Measurements from ENCODE around the gene HLA-DRA.

Gene HLA-DRA

GRCh38 chr6:32439602-32440214 is at the start of gene HLA-DRA:
Gene HLA-DRA, plus strand, starts transcription at chr6:32439887. Its CDS starts 64 bp downstream, at chr6:32439951.
- H3K36me3 Mint-ChIP-seq (ENCODE audit: low read depth): peaks cover 59% of the 10 kb centered on the region
- H3K27me3 Mint-ChIP-seq: no peaks in the 10 kb centered on the region
- intact Hi-C loops (cut with micrococcal nuclease): loop anchor here (5.0 kb wide), 2 partner anchors 148 to 228 kb away; partner anchors contain the start of genes HLA-DQB1 and HLA-DRB1
- no peaks in the 10 kb centered on the region for H3K9me3 Mint-ChIP-seq
- H3K4me3 Mint-ChIP-seq: peak within 1 kb of the TSS; percentile 88
- H3K4me1 Mint-ChIP-seq (ENCODE audit: low read depth): peaks cover 72% of the 10 kb centered on the region
- peak within 1 kb of the TSS; percentile 99 for H3K27ac Mint-ChIP-seq

- intact Hi-C loops (cut with micrococcal nuclease): no loop called here
- peaks cover 47% of the 10 kb centered on the region for H3K27me3 Mint-ChIP-seq
- H3K4me1 Mint-ChIP-seq (ENCODE audit: low read depth): peaks cover 5% of the 10 kb centered on the region
- H3K4me3 Mint-ChIP-seq: no peak overlapping the region
- no peaks in the 10 kb centered on the region for H3K9me3 Mint-ChIP-seq
- no peak overlapping the region for H3K27ac Mint-ChIP-seq
- no peaks in the 10 kb centered on the region for H3K36me3 Mint-ChIP-seq (ENCODE audit: low read depth)
Observed at GRCh38 chr6:32391505-32391904, 48.2 kb upstream of the HLA-DRA start.

- peaks cover 31% of the 10 kb centered on the region for H3K27me3 Mint-ChIP-seq
Observed at GRCh38 chr6:32393665-32394420, 45.8 kb upstream of the HLA-DRA start.

GRCh38 chr6:32396028-32396427 is 43.7 kb upstream of the HLA-DRA start:
- no peak overlapping the region for H3K4me3 Mint-ChIP-seq
- intact Hi-C loops (cut with micrococcal nuclease): no loop called here
- H3K4me1 Mint-ChIP-seq (ENCODE audit: low read depth): peaks cover 11% of the 10 kb centered on the region
- peaks cover 37% of the 10 kb centered on the region for H3K27me3 Mint-ChIP-seq
- no peaks in the 10 kb centered on the region for H3K9me3 Mint-ChIP-seq
- no peak overlapping the region for H3K27ac Mint-ChIP-seq
- H3K36me3 Mint-ChIP-seq (ENCODE audit: low read depth): no peaks in the 10 kb centered on the region

More at GRCh38 chr6:32393665-32394420, 45.8 kb upstream of the HLA-DRA start:
- H3K9me3 Mint-ChIP-seq: no peaks in the 10 kb centered on the region
- intact Hi-C loops (cut with micrococcal nuclease): no loop called here
- H3K27ac Mint-ChIP-seq: no peak overlapping the region
- no peak overlapping the region for H3K4me3 Mint-ChIP-seq
- H3K36me3 Mint-ChIP-seq (ENCODE audit: low read depth): no peaks in the 10 kb centered on the region
- peaks cover 11% of the 10 kb centered on the region for H3K4me1 Mint-ChIP-seq (ENCODE audit: low read depth)

GRCh38 chr6:32397252-32397920 is 42.3 kb upstream of the HLA-DRA start:
- no peaks in the 10 kb centered on the region for H3K36me3 Mint-ChIP-seq (ENCODE audit: low read depth)
- intact Hi-C loops (cut with micrococcal nuclease): no loop called here
- H3K27ac Mint-ChIP-seq: no peak overlapping the region
- H3K4me3 Mint-ChIP-seq: no peak overlapping the region
- H3K9me3 Mint-ChIP-seq: no peaks in the 10 kb centered on the region
- peaks cover 39% of the 10 kb centered on the region for H3K27me3 Mint-ChIP-seq
- H3K4me1 Mint-ChIP-seq (ENCODE audit: low read depth): peaks cover 11% of the 10 kb centered on the region

GRCh38 chr6:32401284-32401963 is 38.3 kb upstream of the HLA-DRA start:
- Mint-ChIP-seq H3K4me3 (no peak overlapping the region), H3K36me3 (ENCODE audit: low read depth) (no peaks in the 10 kb centered on the region), H3K4me1 (ENCODE audit: low read depth) (peaks cover 6% of the 10 kb centered on the region), H3K27me3 (peaks cover 34% of the 10 kb centered on the region), H3K9me3 (no peaks in the 10 kb centered on the region), H3K27ac (no peak overlapping the region)
- intact Hi-C loops (cut with micrococcal nuclease): no loop called here

GRCh38 chr6:32402812-32403211 is 36.9 kb upstream of the HLA-DRA start:
- no peaks in the 10 kb centered on the region for H3K9me3 Mint-ChIP-seq
- H3K4me1 Mint-ChIP-seq (ENCODE audit: low read depth): no peaks in the 10 kb centered on the region
- intact Hi-C loops (cut with micrococcal nuclease): no loop called here
- no peaks in the 10 kb centered on the region for H3K36me3 Mint-ChIP-seq (ENCODE audit: low read depth)
- no peak overlapping the region for H3K27ac Mint-ChIP-seq
- H3K4me3 Mint-ChIP-seq: no peak overlapping the region
- peaks cover 46% of the 10 kb centered on the region for H3K27me3 Mint-ChIP-seq

GRCh38 chr6:32405656-32406055 is 34.0 kb upstream of the HLA-DRA start:
- intact Hi-C loops (cut with micrococcal nuclease): no loop called here
- Mint-ChIP-seq H3K36me3 (ENCODE audit: low read depth) (no peaks in the 10 kb centered on the region), H3K27ac (no peak overlapping the region), H3K9me3 (no peaks in the 10 kb centered on the region), H3K4me1 (ENCODE audit: low read depth) (no peaks in the 10 kb centered on the region), H3K27me3 (peaks cover 48% of the 10 kb centered on the region), H3K4me3 (no peak overlapping the region)

- H3K4me3 Mint-ChIP-seq: no peak overlapping the region
Observed at GRCh38 chr6:32406197-32406596, 33.5 kb upstream of the HLA-DRA start.

GRCh38 chr6:32406857-32407256 is 32.8 kb upstream of the HLA-DRA start, which contains the start of gene BTNL2:
Gene BTNL2, minus strand, starts transcription at chr6:32407181. Its CDS starts 58 bp downstream, at chr6:32407123.
- intact Hi-C loops (cut with micrococcal nuclease): no loop called here
- no peak within 1 kb of the TSS for H3K4me3 Mint-ChIP-seq
- no peaks in the 10 kb centered on the region for H3K9me3 Mint-ChIP-seq
- H3K4me1 Mint-ChIP-seq (ENCODE audit: low read depth): no peaks in the 10 kb centered on the region
- H3K36me3 Mint-ChIP-seq (ENCODE audit: low read depth): no peaks in the 10 kb centered on the region
- no peak within 1 kb of the TSS for H3K27ac Mint-ChIP-seq
- peaks cover 48% of the 10 kb centered on the region for H3K27me3 Mint-ChIP-seq

More at GRCh38 chr6:32406197-32406596, 33.5 kb upstream of the HLA-DRA start:
- Mint-ChIP-seq H3K9me3 (no peaks in the 10 kb centered on the region), H3K4me1 (ENCODE audit: low read depth) (no peaks in the 10 kb centered on the region), H3K27me3 (peaks cover 46% of the 10 kb centered on the region), H3K27ac (no peak overlapping the region), H3K36me3 (ENCODE audit: low read depth) (no peaks in the 10 kb centered on the region)
- intact Hi-C loops (cut with micrococcal nuclease): no loop called here

- H3K4me1 Mint-ChIP-seq (ENCODE audit: low read depth): peaks cover 19% of the 10 kb centered on the region
- H3K9me3 Mint-ChIP-seq: no peaks in the 10 kb centered on the region
- no peaks in the 10 kb centered on the region for H3K36me3 Mint-ChIP-seq (ENCODE audit: low read depth)
- intact Hi-C loops (cut with micrococcal nuclease): loop anchor here (5.0 kb wide), 2 partner anchors 164 to 456 kb away; no protein-coding TSS in a partner anchor
- peaks cover 63% of the 10 kb centered on the region for H3K27me3 Mint-ChIP-seq
- no peak overlapping the region for H3K4me3 Mint-ChIP-seq
- H3K27ac Mint-ChIP-seq: no peak overlapping the region
Observed at GRCh38 chr6:32410906-32411305, 28.8 kb upstream of the HLA-DRA start.

GRCh38 chr6:32411566-32412327 is 27.9 kb upstream of the HLA-DRA start:
- no peak overlapping the region for H3K4me3 Mint-ChIP-seq
- H3K27ac Mint-ChIP-seq: no peak overlapping the region
- no peaks in the 10 kb centered on the region for H3K36me3 Mint-ChIP-seq (ENCODE audit: low read depth)
- no peaks in the 10 kb centered on the region for H3K9me3 Mint-ChIP-seq
- H3K4me1 Mint-ChIP-seq (ENCODE audit: low read depth): peaks cover 22% of the 10 kb centered on the region
- H3K27me3 Mint-ChIP-seq: peaks cover 56% of the 10 kb centered on the region
- intact Hi-C loops (cut with micrococcal nuclease): loop anchor here (5.0 kb wide), 2 partner anchors 164 to 456 kb away; no protein-coding TSS in a partner anchor

Measured in dendritic cell treated with granulocyte-macrophage colony-stimulating factor and Interleukin-4, amounts not matched to agents 40 ng/mL and 50 ng/mL, for 4 days (primary cell).